HG02571 (cell line): ENCODE data around the gene CDRT4.

Experiments used
- ATAC-seq: cut with Tn5 transposase; IDR thresholded peaks from one replicate; pipeline ENCODE4 v1.9.1; 2021; ENCODE audit warnings: mild to moderate bottlenecking, moderate library complexity; ENCODE audit not compliant: unreplicated experiment

CDRT4 gene

DNA sequence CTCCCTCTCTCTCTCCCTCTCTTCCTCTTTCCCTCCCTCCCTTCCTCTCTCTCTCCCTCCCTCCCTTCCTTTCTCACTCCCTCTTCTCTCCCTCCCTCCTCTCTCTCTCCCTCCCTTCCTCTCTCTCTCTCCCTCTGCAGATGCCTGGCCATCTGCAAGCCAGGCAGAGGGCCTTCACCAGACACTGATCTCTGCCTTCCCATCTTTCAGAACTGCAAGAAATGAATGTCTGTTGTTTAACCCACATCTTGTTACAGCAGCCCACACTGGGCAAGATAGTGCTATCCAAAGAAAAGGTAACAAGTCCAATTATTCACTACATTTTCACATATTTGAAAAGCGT lies 26.2 kb upstream of the CDRT4 start:
- ATAC-seq = no peak

- ATAC-seq = no peak
These were observed 25.6 kb upstream of the CDRT4 start for GRCh38 chr17:15492791-15493692.

DNA sequence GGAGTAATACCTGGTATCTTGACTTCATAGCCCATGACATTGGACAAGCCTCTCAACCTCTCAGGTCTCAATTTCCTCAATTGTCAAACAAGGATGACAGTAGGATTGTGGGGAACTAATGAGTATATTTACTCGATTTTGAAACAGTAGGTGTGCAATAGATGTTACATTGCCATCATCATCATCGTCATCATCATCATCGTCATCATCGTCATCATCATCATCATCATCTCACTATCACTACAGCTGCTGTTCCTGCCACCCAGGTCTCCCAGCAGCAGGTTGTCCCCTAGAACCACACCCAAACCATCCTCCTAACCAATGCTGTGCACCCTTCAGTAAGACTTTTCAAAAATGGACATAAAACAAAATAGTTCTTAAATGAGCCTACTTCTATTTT lies 24.8 kb upstream of the CDRT4 start:
- no peak for ATAC-seq

DNA sequence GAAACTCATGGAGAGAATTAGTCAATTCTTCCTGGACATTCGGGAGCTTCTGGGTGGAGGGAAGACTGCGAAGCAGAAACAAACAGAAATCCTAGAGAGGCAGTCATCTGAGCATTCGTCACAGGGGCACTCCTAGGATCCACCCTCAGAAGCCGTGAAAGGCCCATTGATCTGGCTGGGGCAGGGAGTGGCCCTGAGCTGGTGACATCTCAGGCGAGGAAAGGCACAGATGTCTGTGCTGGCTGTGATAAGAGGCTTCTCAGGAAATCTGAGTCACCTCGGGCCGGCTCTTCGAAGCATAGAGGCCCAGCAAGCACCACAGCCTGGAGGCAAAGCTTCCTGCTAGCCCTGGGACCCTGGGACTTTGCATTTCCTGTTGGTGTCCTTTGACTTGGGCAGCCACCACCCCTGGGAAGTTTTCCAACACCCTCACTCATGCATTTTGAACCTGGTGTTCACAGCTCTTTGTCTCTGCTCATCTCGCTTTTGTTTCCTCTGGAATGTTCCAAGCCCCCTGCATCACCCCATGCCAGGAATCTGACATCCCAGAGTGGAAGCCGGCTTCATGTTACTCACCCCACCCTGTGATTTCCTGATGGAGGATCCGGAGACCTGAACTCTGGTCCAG lies 23.3 kb upstream of the CDRT4 start:
- no peak for ATAC-seq

GRCh38 chr17:15488557-15488956 lies 21.1 kb upstream of the CDRT4 start:
- no peak for ATAC-seq

- no peak for ATAC-seq
These were observed 17.6 kb upstream of the CDRT4 start for GRCh38 chr17:15485045-15485444.

GRCh38 chr17:15483431-15483830 lies 16.0 kb upstream of the CDRT4 start:
- ATAC-seq = no peak

DNA sequence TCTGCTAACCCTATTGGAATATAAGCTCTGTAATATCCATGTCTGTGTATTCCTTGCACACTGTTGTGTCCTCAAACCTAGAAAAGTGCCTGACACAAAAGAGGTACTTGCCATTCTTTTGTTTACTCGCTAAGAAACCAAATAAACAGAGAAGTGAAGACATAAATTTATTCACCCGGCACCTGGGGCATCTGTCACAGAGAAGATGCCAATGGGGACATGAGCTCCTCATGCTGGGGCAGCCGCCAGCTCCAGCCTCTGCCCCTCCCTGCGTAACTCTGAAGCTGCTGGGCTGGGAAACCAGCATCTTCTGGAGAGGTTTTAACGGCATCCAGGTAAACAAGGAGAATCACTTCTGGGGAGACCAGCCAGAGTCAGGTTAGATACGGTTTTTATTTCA lies 15.1 kb upstream of the CDRT4 start:
- ATAC-seq = no peak

DNA sequence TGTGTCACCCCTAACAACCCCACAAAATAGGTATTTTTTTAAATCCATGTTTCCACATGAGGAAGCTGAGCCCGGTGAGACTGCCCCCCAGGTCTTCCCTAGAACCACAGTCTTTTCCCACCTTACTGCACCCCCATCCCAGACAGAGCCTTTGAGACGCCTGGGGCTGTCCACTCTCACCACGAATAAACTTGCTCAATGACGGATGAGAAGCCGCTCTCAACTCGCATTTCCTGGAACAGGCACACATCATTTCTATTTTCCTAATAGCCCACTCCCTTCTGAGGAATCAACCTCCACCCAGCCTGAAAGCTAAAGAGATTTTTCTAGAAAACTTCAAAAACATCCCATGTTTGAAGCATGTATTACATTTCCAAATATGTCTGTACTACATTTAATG lies 14.1 kb upstream of the CDRT4 start:
- ATAC-seq = no peak

- no peak for ATAC-seq
These were observed 12.8 kb upstream of the CDRT4 start for GRCh38 chr17:15480204-15480603.

DNA sequence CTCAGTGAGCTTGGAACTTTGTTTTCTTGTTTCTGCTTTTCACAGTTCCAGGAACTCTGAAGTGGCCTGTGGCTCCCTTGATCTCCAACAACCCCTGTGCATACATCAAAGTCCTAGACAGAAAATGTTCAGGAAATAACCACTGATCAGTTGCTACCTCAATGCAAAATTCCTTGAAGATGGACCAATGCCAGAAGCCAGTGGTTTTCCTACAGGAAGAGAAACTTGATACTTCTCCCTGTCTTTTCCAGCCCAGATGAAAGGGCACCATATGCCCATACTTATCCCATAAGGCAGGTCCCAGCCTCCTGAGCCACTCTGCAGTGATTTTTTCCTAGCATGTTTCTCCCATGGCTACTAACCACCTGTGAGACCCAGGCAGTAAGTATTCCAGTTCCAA lies 12.3 kb upstream of the CDRT4 start:
- no peak for ATAC-seq

GRCh38 chr17:15478845-15479244 lies 11.4 kb upstream of the CDRT4 start:
- no peak for ATAC-seq

DNA sequence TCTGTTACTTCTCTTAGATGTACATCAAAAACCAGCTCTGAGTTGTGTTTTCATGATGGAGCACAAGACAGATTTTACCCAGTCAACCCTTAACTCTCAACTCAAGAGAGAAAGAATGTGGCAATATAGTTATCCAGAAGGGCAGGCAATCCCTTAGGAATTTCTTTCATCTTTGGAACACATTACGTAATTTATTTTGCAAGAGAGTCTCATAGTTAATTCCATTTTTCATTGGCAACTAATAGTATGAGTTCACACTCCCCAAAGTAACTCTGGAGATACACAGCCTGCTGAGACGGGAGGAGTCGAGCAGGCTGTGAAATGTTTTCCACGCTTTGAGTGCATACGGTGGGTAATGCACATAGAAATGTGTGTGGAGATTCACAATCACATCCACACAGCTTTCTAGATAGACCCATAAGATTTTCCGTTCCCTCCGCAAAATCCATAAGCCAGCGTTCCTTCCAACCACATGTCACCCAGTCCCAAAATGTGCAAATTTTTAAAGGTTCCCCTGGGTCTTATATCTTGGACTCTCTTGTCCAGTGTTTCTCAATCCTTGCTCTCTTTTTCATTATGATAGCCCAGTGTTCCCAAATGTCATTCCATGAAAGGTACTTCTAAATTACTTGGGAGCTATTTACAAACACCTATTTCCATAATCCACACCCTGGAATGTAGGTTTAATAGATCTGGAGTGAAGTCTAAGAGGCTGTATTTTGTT lies 8.4 kb upstream of the CDRT4 start:
- no peak for ATAC-seq

- ATAC-seq = no peak
These were observed 5.5 kb upstream of the CDRT4 start for GRCh38 chr17:15472891-15473290.

DNA sequence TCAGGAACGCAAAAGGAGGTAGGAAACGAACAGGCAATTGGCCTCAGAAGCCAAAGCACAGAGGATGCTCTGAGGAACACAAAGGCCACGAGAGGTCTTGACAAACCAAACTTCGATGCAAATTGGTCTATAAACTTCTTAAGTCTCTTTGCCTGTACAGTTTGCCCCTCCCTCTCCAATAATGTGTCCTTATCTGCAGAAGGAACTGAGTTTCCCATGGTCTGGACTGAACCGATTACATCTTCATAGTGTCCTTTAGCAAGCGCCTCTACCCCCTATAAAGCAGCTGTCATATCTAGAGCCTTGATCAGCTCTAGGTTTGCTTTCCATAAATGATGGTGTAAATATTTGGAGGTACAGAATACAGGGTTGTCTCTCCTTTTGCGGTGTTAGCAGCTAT lies 3.1 kb upstream of the CDRT4 start:
- ATAC-seq = no peak

DNA sequence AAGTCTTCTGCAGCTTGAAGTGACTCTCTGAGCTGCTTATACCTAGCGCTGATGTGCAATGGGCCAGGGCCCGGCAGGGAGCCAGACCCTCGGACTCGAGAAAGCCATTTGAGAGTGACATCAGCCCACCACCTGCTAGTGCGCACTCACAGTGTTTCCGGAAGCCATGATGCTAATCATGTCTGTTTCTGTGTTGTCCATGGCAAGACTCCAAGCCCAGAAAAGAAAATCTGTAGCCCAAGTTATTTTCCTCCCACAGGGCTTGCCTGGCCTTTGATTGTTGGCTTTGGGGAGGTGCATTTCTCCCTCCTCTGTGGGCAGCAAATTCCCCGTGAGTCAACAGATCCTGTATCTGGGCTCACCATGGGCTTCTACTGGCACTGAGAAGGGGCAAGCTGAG lies 1.8 kb upstream of the CDRT4 start:
- ATAC-seq = no peak

GRCh38 chr17:15468126-15468525 lies 705 bp upstream of the CDRT4 start:
- ATAC-seq = no peak

DNA sequence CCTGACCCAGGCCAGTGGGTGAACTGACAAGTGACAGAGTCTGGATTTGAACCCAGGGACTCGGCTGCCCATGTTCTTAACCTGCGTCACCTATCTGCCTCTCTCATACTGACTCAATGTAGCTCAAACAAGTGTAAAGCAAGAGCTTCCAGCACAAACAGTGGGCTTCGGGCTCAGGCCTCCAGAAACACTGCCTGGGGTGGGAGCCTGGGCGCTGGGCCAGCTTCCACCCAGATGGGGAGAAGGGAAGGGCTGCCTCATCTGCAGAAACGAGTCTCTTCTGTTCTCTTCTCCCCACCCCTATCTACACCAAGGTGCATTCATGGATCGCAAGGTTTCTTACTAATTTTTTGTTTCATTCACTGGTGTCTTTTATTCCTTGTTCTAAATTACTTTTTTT lies 1.3 kb downstream of the CDRT4 start:
- ATAC-seq = no peak

- no peak for ATAC-seq
These were observed 2.2 kb downstream of the CDRT4 start for GRCh38 chr17:15465045-15465701.

DNA sequence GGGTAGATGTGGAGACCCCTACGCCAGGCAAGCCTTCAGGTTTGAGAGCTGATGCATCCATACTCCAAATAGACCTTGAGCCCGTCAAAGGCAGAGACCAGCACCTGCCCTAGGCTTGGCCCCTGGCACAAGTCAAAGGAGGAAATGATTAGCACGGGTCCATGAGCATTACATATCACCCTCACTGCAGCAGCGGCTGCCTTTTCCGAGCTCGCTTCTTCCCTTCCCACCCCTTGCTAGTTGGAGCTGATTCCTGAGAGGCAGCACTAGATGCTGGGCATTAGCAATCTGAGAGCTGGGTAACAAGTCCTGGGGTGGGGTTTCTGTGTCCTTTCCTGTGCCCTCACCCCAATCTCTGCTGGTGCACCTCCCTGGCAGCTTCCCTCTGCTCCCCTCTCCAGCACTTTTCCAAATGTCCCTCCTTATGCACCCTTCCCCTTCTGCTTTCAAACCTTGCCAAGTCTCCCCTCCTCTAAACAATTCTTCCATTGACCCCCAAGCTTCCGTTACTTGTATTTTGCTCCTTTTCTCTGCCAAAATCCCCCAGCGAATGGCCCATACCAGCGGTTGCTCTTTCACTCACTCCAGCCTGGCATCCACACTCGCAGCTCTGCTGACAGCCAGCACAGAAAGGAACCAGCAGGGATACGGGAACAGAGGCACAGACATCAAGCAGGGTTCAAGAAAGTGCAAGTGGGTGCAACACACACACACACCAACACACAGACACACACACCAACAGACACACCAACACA lies 3.0 kb downstream of the CDRT4 start:
- ATAC-seq = no peak
